SK-N-MC (cell line): ENCODE results near the gene STPG2.

Source experiments
- DNase-seq: peaks from one replicate; pipeline ENCODE4 v3.0.0-alpha.2; 2011; ENCODE audit warnings: low read depth, low spot score
- H3K27ac ChIP-seq: fragments of 200-600 bp; sonication (generic); 2 replicates; pipeline ENCODE4 v1.5.1; 2016; ENCODE audit warnings: mixed run types
- H3K36me3 ChIP-seq: fragments of 200-600 bp; sonication (generic); 2 replicates; pipeline ENCODE4 v1.6.1; 2017; ENCODE audit warnings: antibody characterized with exemption, low read length, mixed read lengths; ENCODE audit not compliant: insufficient read depth
- H3K4me3 ChIP-seq: fragments of 200-600 bp; sonication (generic); 2 replicates; pipeline ENCODE4 v1.5.1; 2016
- H3K9ac ChIP-seq: fragments of 200-600 bp; sonication (generic); 2 replicates; pipeline ENCODE4 v1.8.0; 2017; ENCODE audit warnings: mixed run types, mixed read lengths; ENCODE audit not compliant: insufficient read length
- H3K9me3 ChIP-seq: fragments of 200-600 bp; sonication (generic); 2 replicates; pipeline ENCODE4 v1.6.1; 2017; ENCODE audit warnings: low read depth, mild to moderate bottlenecking, antibody characterized with exemption, low read length, moderate library complexity, mixed read lengths
- EZH2 ChIP-seq: fragments of 200-600 bp; sonication (generic); IDR thresholded peaks from one replicate; pipeline ENCODE4 v1.6.1; 2017; ENCODE audit warnings: antibody characterized with exemption
- FOXP2 ChIP-seq: optimal IDR thresholded peaks from 2 replicates; pipeline ENCODE3; 2011; ENCODE audit warnings: mild to moderate bottlenecking, moderate library complexity; ENCODE audit not compliant: insufficient read depth; ENCODE audit errors: extremely low read length, control extremely low read depth
- POLR2AphosphoS5 ChIP-seq: IDR thresholded peaks from 2 replicates; pipeline ENCODE4 v1.6.1; 2012; ENCODE audit warnings: mild to moderate bottlenecking, low read depth, low read length, borderline replicate concordance

STPG2 gene

GRCh38 chr4:97828646-97829045 is 314.6 kb downstream of the STPG2 start:
- no peak for TF ChIP-seq EZH2
- TF ChIP-seq POLR2AphosphoS5, result no peak
- TF ChIP-seq FOXP2, result no peak
- Histone ChIP-seq H3K9me3 (no peaks in the 10 kb centered on the region), H3K9ac (no peak overlapping the region), H3K27ac (no peak overlapping the region), H3K4me3 (no peak overlapping the region), H3K36me3 (no peaks in the 10 kb centered on the region)
- DNase-seq, result no peak

GRCh38 chr4:97819294-97819693 is 324.0 kb downstream of the STPG2 start:
- Histone ChIP-seq H3K4me3 (no peak overlapping the region), H3K27ac (no peak overlapping the region), H3K9me3 (no peaks in the 10 kb centered on the region), H3K36me3 (no peaks in the 10 kb centered on the region), H3K9ac (no peak overlapping the region)
- no peak for DNase-seq
- TF ChIP-seq EZH2, result no peak
- TF ChIP-seq POLR2AphosphoS5, result no peak

- H3K9ac ChIP-seq, result no peak overlapping the region
- no peak overlapping the region for H3K27ac ChIP-seq
- TF ChIP-seq EZH2 (no peak), FOXP2 (no peak), POLR2AphosphoS5 (no peak)
- H3K4me3 ChIP-seq, result no peak overlapping the region
- H3K9me3 ChIP-seq, result no peaks in the 10 kb centered on the region
- no peaks in the 10 kb centered on the region for H3K36me3 ChIP-seq
- DNase-seq, result no peak
Observed at GRCh38 chr4:97812768-97813167, 330.5 kb downstream of the STPG2 start.

- H3K27ac ChIP-seq, result no peak overlapping the region
- no peak for TF ChIP-seq FOXP2
- TF ChIP-seq POLR2AphosphoS5, result no peak
- TF ChIP-seq EZH2, result no peak
- no peak overlapping the region for H3K4me3 ChIP-seq
- DNase-seq, result no peak
- no peaks in the 10 kb centered on the region for H3K36me3 ChIP-seq
- H3K9me3 ChIP-seq, result no peaks in the 10 kb centered on the region
- H3K9ac ChIP-seq, result no peak overlapping the region
Observed at GRCh38 chr4:97786306-97786920, 356.9 kb downstream of the STPG2 start.

GRCh38 chr4:97778174-97778573 is 365.1 kb downstream of the STPG2 start:
- H3K4me3 ChIP-seq, result no peak overlapping the region
- no peaks in the 10 kb centered on the region for H3K9me3 ChIP-seq
- no peak for DNase-seq
- no peaks in the 10 kb centered on the region for H3K36me3 ChIP-seq
- H3K27ac ChIP-seq, result no peak overlapping the region
- no peak overlapping the region for H3K9ac ChIP-seq
- TF ChIP-seq EZH2 (no peak), FOXP2 (no peak)

GRCh38 chr4:97774347-97774989 is 368.8 kb downstream of the STPG2 start:
- H3K4me3 ChIP-seq, result no peak overlapping the region
- H3K27ac ChIP-seq, result no peak overlapping the region
- no peaks in the 10 kb centered on the region for H3K36me3 ChIP-seq
- no peak for DNase-seq
- no peak overlapping the region for H3K9ac ChIP-seq
- no peak for TF ChIP-seq EZH2
- no peak for TF ChIP-seq FOXP2
- no peak for TF ChIP-seq POLR2AphosphoS5
- H3K9me3 ChIP-seq, result no peaks in the 10 kb centered on the region

GRCh38 chr4:97770222-97770621 is 373.1 kb downstream of the STPG2 start:
- Histone ChIP-seq H3K36me3 (no peaks in the 10 kb centered on the region), H3K27ac (no peak overlapping the region), H3K9me3 (no peaks in the 10 kb centered on the region), H3K9ac (no peak overlapping the region), H3K4me3 (no peak overlapping the region)
- TF ChIP-seq FOXP2 (no peak), EZH2 (no peak), POLR2AphosphoS5 (no peak)
- DNase-seq, result no peak

GRCh38 chr4:97762115-97762512 is 381.2 kb downstream of the STPG2 start:
- Histone ChIP-seq H3K27ac (peak overlapping the region; percentile 83), H3K9me3 (no peaks in the 10 kb centered on the region), H3K9ac (peak overlapping the region; percentile 56), H3K4me3 (peak overlapping the region; percentile 59), H3K36me3 (no peaks in the 10 kb centered on the region)
- TF ChIP-seq EZH2 (no peak), POLR2AphosphoS5 (no peak), FOXP2 (no peak)
- no peak for DNase-seq

GRCh38 chr4:97761445-97762114 is 381.7 kb downstream of the STPG2 start:
- H3K27ac ChIP-seq, result peak overlapping the region; percentile 83
- H3K36me3 ChIP-seq, result no peaks in the 10 kb centered on the region
- DNase-seq, result peak; percentile 77
- peak overlapping the region; percentile 59 for H3K4me3 ChIP-seq
- no peak for TF ChIP-seq EZH2
- TF ChIP-seq POLR2AphosphoS5, result no peak; the same call in 1 of the 2 replicates
- TF ChIP-seq FOXP2, result no peak
- no peaks in the 10 kb centered on the region for H3K9me3 ChIP-seq
- H3K9ac ChIP-seq, result peak overlapping the region; percentile 56

- Histone ChIP-seq H3K9me3 (no peaks in the 10 kb centered on the region), H3K9ac (no peak overlapping the region), H3K27ac (no peak overlapping the region), H3K4me3 (no peak overlapping the region), H3K36me3 (no peaks in the 10 kb centered on the region)
- TF ChIP-seq POLR2AphosphoS5 (no peak), EZH2 (no peak), FOXP2 (no peak)
- no peak for DNase-seq
Observed at GRCh38 chr4:97759785-97760184, 383.5 kb downstream of the STPG2 start.
